Suppressor macrophage (primary cell): Measurements from ENCODE around the gene RIC1.
"Not testable (repeated sequence)": the region's sequence is repeated elsewhere in the genome, so short reads cannot be mapped to it uniquely, and the experiment has no call there.

Experiments used
- DNase-seq, 4 experiments: peaks; one replicate each; pipeline ENCODE4 v3.0.0-alpha.2; 2020 to 2022

Gene RIC1

GRCh38 chr9:5736563-5737346 lies 107.8 kb downstream of the RIC1 start:
- no peak for DNase-seq

DNA sequence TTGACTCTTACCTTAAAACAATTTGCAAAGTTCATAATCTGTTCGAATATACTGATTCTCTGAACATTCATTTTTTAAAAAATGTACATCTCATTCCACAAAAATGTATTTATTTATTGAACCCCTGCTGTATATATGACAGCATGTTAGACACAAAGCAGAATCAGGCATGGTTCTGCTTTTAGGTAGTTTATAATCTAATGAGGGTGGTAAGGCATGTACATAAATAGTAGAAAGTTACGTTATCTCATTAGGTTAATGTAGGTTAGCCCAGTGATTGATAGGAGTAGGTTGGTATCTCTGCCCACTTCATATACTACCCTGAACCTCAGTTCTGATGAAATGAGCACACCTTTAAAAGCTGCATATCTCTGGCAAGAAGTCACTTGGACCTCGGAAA lies 114.2 kb downstream of the RIC1 start:
- no peak for DNase-seq

- DNase-seq = no peak
These were observed 119.5 kb downstream of the RIC1 start for GRCh38 chr9:5748438-5748837.

DNA sequence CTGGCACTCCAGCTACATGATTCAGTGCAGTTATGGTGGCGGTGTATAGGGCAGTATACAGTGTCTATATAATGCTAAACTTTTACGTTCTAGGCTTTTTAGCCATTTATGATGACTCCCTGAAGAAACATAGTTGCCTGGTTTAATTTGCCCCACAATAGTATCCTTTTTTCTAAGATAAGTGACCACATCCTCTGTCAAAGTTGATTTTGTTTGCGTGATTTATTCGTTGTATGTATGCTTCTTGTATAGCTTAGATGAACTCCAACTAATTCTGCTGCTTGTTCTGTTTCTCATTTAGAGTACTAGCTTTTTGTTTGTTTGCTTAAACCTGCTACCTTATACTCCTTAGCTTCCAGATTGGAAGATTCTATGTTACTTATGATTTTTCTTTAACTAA lies 120.4 kb downstream of the RIC1 start:
- DNase-seq = no peak

GRCh38 chr9:5750569-5750968 lies 121.7 kb downstream of the RIC1 start:
- no peak for DNase-seq

- no peak for DNase-seq
These were observed 127.7 kb downstream of the RIC1 start for GRCh38 chr9:5756633-5757032.

DNA sequence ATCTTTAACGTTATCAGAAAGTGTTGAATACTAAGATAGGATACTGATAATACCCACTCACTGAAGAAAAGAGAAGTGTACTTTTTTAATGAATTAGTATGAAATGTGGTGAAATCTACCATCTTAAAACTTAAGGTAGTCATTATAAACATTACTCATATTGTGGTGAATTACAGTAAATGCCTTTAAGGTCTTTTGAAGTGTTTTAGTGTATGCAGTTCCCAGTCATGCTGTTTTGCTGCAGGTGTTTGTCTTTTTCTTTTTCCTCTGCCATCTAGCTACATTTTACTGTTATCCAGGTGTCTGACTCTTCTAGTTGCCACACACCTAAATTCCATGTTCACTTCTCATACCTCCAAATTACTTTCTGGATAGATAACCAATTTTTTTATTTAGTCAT lies 131.4 kb downstream of the RIC1 start:
- no peak for DNase-seq

- no peak for DNase-seq
These were observed 133.5 kb downstream of the RIC1 start for GRCh38 chr9:5762421-5762820.

GRCh38 chr9:5764130-5764868 lies 135.4 kb downstream of the RIC1 start:
- no peak for DNase-seq

DNA sequence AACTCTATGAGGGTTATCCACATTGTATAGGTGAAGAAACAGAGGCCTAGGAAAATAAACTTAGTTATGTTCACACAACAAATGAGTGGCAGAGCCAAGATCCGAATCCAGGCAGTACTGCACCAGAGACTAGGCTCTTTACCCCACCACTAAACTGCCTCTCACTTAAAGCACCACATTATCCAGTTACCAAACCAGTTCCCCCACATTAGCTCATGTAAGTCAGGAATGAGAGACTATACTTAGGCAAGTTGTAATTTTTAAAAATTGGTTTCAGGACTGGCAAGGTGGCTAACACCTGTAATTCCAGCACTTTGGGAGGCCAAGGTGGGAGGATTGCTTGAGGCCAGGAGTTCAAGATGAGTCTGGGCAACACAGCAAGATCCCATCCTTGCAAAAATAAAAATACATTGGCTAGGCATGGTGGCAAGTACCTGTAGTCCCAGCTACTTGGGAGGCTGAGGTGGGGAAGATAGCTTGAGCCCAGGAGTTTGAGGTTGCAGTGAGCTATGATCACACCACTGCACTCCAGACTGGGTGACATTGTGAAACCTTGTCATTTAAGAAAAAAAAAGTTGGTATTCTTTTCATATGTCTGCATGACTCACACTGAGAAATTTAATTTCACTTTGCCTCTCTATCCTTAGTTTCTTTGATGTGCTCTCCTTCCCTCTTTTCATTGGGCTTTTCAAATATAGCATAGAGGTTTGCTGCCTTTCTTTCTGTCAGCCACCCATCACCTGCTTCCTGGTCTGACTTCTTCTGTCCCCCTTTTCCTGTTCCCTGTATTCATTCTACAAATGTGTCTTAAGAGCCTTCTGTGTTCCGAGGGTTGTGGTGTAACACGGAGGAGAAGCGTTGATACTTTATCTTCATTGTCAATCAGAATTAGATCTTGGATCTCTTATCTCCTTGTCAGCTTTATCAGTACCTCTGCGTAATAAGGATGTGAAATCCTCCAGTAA lies 139.3 kb downstream of the RIC1 start:
- DNase-seq = peak in 2 of 4 experiments; percentile 9 to 12

- no peak for DNase-seq
These were observed 144.6 kb downstream of the RIC1 start for GRCh38 chr9:5773324-5773999.

GRCh38 chr9:5778805-5779204 lies 149.9 kb downstream of the RIC1 start:
- no peak for DNase-seq

DNA sequence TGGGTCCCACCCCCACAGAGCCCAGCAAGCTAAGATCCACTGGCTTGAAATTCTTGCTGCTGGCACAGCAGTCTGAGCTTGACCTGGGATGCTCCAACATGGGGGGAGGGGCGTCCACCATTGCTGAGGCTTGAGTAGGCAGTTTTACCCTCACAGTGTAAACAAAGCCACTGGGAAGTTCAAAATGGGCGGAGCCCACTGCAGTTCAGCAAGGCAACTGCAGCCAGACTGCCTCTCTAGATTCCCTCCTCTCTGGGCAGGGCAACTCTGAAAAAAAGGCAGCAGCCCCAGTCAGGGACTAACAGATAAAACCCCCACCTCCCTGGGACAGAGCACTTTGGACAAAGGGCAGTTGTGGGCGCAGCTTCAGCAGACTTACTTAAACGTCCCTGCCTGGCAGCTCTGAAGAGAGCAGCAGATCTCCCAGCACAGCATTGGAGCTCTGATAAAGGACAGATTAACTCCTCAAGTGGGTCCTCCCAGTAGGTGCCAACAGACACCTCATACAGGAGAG lies 150.9 kb downstream of the RIC1 start:
- DNase-seq = not testable (repeated sequence)

DNA sequence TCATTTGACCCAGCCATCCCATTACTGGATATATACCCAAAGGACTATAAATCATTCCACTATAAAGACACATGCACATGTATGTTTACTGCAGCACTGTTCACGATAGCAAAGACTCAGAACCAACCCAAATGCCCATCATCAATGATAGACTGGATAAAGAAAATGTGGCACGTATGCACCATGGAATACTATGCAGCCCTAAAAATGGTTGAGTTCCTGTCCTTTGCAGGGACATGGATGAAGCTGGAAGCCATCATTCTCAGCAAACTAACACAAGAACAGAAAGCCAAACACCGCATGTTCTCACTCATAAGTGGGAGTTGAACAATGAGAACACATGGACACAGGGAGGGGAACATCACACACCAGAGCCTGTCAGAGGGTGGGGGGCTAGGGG lies 154.5 kb downstream of the RIC1 start:
- DNase-seq = not testable (repeated sequence)

- DNase-seq = no peak
These were observed 155.1 kb downstream of the RIC1 start for GRCh38 chr9:5783982-5784381.

- no peak for DNase-seq
These were observed 155.8 kb downstream of the RIC1 start for GRCh38 chr9:5784526-5785315.

DNA sequence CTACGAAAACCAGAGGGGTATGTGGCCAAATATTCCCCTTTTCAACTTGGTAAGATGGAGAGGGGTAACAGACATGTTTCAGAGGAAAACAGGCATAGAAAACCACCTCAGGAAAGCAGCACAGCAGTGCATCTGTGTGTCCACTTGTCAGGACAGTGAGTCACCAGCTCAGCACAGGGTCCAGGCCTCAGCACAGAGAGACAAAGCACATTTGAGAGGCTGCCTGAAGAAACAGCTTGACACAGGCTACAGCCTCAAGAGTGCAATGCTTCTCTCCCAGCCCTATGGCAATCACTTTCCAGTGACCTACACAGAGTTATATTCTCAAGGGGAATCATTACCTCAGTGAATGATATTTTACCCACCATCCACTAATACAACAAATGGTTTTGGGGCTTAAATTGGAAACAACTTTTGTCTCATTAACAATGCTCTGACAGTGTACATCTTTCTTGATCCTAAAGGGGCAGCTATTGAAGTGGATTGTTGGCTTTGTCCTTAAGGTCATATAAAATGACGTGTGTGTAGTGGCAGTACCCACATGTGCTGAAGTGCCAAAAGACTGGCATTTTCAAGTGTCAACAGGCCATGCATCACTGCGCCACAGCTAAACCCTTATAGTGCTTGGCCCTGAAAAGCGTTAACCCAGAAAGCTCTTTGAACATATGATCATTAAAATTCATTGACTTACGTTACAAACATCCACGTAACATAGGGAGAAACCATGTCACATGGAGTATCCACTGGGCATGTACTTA lies 157.6 kb downstream of the RIC1 start:
- no peak for DNase-seq

DNA sequence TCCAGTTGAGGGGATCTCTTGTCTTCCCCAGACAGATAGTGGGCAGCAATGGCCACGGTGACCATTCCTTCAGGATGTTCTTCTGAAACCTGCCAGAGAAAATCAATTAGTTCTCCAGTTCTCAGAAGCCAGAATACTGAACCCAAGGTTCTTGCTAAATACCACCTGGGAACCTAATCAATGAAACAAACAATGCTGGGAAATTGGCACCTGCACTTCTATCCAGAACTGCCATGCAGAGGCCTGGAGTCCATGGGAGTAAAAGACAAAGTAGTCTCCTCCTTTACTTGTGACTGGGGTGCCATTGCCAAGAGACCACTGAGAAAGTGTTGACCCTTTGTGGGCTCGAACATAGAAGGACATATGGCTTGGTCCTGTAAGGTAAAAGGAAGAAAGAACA lies 158.3 kb downstream of the RIC1 start:
- no peak for DNase-seq

- DNase-seq = no peak
These were observed 158.9 kb downstream of the RIC1 start for GRCh38 chr9:5787759-5788302.

DNA sequence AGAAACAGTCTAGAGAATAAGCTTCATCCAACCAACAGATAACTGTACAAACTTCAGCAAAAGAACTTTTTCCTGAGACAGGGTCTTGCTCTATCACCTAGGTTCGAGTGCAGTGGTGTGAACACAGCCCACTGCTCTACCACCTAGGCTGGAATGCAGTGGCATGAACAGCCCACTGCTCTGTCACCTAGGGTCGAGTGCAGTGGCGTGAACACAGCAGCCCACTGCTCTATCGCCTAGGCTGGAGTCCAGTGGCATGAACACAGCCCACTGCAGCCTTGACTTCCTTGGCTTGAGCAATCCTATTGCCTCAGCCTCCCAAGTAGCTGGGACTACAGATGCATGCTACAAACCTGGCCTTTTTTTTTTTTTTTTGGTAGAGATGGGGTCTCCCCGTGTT lies 160.6 kb downstream of the RIC1 start:
- no peak for DNase-seq
